Measurements from ENCODE around the gene RNF44. TPM values are rescaled to one million over a fixed set of nuclear protein-coding genes. Genes with fewer than 3 reads are reported as not detected.
"Not testable (repeated sequence)": the region's sequence is repeated elsewhere in the genome, so short reads cannot be mapped to it uniquely, and the experiment has no call there.

Gene RNF44
- total RNA-seq, 1 experiment from 2014 or later: 5.6 TPM

GRCh38 chr5:176487160-176487559, 50.0 kb downstream of the RNF44 start:
- not testable (repeated sequence) for H3K9me3 ChIP-seq (replicated peaks); H3K4me3 ChIP-seq; DNase-seq (ENCODE audit: low read depth in 1 of 2, low spot score in 2 of 2); H3K27ac ChIP-seq; H3K27me3 ChIP-seq (replicated peaks)
- Histone ChIP-seq H3K4me1 (replicated peaks) (peaks cover 38% of the 10 kb centered on the region), H3K36me3 (peaks cover 87% of the 10 kb centered on the region)

DNA sequence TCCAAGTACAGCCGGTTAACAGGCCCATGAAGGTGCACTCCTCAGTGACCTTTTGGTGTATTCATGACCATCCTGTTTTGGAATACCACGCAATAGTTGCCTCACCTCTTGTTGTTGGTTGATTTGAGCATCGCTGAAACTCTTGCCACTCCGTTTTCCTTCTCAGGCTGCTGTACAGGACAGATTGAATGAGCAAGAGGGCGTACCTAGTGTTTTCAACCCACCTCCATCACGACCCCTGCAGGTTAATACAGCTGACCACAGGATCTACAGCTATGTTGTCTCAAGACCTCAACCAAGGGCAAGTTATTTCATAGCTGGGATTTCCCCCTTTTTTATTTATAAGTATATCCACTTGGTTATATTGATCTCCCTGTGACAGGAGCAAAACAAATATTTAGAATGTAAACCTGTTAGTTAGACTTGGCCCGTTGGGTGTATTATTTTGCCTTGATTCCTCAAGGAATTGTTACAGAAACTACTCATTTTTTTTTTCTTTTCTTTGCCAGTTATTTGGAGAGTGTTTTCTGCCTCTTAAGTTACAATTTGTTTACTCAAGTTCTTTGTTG, 50.9 kb downstream of the RNF44 start:
- Histone ChIP-seq H3K27me3 (replicated peaks) (no peaks in the 10 kb centered on the region), H3K9me3 (replicated peaks) (no peaks in the 10 kb centered on the region), H3K4me1 (replicated peaks) (peaks cover 30% of the 10 kb centered on the region), H3K27ac (no peak overlapping the region), H3K4me3 (no peak overlapping the region), H3K36me3 (peaks cover 87% of the 10 kb centered on the region)
- DNase-seq (ENCODE audit: low read depth in 1 of 2, low spot score in 2 of 2): no peak

- no peak for DNase-seq (ENCODE audit: low read depth in 1 of 2, low spot score in 2 of 2)
- Histone ChIP-seq H3K4me1 (replicated peaks) (peaks cover 21% of the 10 kb centered on the region), H3K9me3 (replicated peaks) (no peaks in the 10 kb centered on the region), H3K36me3 (peaks cover 92% of the 10 kb centered on the region), H3K27ac (no peak overlapping the region), H3K4me3 (no peak overlapping the region), H3K27me3 (replicated peaks) (no peaks in the 10 kb centered on the region)
Observed at GRCh38 chr5:176485176-176485575, 52.0 kb downstream of the RNF44 start.

GRCh38 chr5:176481711-176482110, 55.5 kb downstream of the RNF44 start:
- DNase-seq (ENCODE audit: low read depth in 1 of 2, low spot score in 2 of 2): no peak
- Histone ChIP-seq H3K36me3 (peaks cover 84% of the 10 kb centered on the region), H3K4me1 (replicated peaks) (peaks cover 9% of the 10 kb centered on the region), H3K9me3 (replicated peaks) (no peaks in the 10 kb centered on the region), H3K4me3 (no peak overlapping the region), H3K27me3 (replicated peaks) (no peaks in the 10 kb centered on the region), H3K27ac (no peak overlapping the region)

Other genes with a start within 250 kb of the RNF44 start
- 68.3 and 107 TPM in 2 replicates for gene KIAA1191, start 175.6 kb downstream of the RNF44 start, total RNA-seq (2014; rRNA removed; shearing (Covaris generic))
- gene ARL10, start 171.9 kb downstream of the RNF44 start, total RNA-seq (2014; rRNA removed; shearing (Covaris generic)): 2.4 and 2.5 TPM in 2 replicates
- gene NOP16, start 148.8 kb downstream of the RNF44 start, total RNA-seq (2014; rRNA removed; shearing (Covaris generic)): 32.0 and 43.5 TPM in 2 replicates
- gene HIGD2A, start 148.7 kb downstream of the RNF44 start, total RNA-seq (2014; rRNA removed; shearing (Covaris generic)): 84.7 and 92.2 TPM in 2 replicates
- gene CLTB, start 120.9 kb downstream of the RNF44 start, total RNA-seq (2014; rRNA removed; shearing (Covaris generic)): 177 and 206 TPM in 2 replicates
- gene FAF2, start 89.0 kb downstream of the RNF44 start, total RNA-seq (2014; rRNA removed; shearing (Covaris generic)): 60.9 and 78.4 TPM in 2 replicates
- not detected in 2 replicates for gene CDHR2, start 11.9 kb upstream of the RNF44 start, total RNA-seq (2014; rRNA removed; shearing (Covaris generic))
- 15.0 and 15.6 TPM in 2 replicates for gene GPRIN1, start 72.8 kb upstream of the RNF44 start, total RNA-seq (2014; rRNA removed; shearing (Covaris generic))
- not detected in 2 replicates for gene SNCB, start 93.1 kb upstream of the RNF44 start, total RNA-seq (2014; rRNA removed; shearing (Covaris generic))
- gene EIF4E1B, start 93.3 kb upstream of the RNF44 start, total RNA-seq (2014; rRNA removed; shearing (Covaris generic)): not detected in 2 replicates
- 50.9 and 52.5 TPM in 2 replicates for gene TSPAN17, start 110.1 kb upstream of the RNF44 start, total RNA-seq (2014; rRNA removed; shearing (Covaris generic))

All from SJSA1 (cell line).